GM12873 (cell line): ENCODE data around the gene CYTH2.

ENCODE experiments used
- TF ChIP-seq, protein P1 (sequence below): IDR thresholded peaks from 2 replicates; pipeline ENCODE4 v1.5.1; 2012; ENCODE audit warnings: low read depth, mild to moderate bottlenecking, moderate library complexity, low read length, control low read depth; ENCODE audit not compliant: insufficient read depth; ENCODE audit errors: missing control alignments

CYTH2 gene

DNA sequence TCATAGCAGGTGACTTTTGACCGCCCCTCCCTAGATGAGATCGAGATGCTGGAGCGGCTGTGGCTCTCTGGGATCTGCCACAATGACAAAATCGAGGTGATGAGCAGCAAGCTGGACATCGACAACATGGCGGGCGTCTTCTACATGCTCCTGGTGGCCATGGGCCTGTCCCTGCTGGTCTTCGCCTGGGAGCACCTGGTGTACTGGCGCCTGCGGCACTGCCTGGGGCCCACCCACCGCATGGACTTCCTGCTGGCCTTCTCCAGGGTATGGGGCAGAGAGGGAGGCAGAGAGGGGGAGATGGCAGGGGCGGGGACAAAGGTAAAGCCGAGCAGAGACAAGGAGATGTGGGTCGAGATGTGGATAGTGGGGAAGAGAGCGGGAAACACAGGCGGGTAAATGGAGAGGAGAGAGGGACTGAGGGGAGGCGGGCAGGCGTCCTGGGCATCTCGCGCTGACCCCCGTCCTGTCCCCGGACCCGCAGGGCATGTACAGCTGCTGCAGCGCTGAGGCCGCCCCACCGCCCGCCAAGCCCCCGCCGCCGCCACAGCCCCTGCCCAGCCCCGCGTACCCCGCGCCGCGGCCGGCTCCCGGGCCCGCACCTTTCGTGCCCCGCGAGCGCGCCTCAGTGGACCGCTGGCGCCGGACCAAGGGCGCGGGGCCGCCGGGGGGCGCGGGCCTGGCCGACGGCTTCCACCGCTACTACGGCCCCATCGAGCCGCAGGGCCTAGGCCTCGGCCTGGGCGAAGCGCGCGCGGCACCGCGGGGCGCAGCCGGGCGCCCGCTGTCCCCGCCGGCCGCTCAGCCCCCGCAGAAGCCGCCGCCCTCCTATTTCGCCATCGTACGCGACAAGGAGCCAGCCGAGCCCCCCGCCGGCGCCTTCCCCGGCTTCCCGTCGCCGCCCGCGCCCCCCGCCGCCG is 26.8 kb upstream of the CYTH2 start:
- TF ChIP-seq, protein P1, sequence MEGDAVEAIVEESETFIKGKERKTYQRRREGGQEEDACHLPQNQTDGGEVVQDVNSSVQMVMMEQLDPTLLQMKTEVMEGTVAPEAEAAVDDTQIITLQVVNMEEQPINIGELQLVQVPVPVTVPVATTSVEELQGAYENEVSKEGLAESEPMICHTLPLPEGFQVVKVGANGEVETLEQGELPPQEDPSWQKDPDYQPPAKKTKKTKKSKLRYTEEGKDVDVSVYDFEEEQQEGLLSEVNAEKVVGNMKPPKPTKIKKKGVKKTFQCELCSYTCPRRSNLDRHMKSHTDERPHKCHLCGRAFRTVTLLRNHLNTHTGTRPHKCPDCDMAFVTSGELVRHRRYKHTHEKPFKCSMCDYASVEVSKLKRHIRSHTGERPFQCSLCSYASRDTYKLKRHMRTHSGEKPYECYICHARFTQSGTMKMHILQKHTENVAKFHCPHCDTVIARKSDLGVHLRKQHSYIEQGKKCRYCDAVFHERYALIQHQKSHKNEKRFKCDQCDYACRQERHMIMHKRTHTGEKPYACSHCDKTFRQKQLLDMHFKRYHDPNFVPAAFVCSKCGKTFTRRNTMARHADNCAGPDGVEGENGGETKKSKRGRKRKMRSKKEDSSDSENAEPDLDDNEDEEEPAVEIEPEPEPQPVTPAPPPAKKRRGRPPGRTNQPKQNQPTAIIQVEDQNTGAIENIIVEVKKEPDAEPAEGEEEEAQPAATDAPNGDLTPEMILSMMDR, result no peak

DNA sequence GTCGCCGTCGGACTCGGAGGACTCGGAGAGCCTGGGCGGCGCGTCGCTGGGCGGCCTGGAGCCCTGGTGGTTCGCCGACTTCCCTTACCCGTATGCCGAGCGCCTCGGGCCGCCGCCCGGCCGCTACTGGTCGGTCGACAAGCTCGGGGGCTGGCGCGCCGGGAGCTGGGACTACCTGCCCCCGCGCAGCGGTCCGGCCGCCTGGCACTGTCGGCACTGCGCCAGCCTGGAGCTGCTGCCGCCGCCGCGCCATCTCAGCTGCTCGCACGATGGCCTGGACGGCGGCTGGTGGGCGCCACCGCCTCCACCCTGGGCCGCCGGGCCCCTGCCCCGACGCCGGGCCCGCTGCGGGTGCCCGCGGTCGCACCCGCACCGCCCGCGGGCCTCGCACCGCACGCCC is 25.9 kb upstream of the CYTH2 start:
- TF ChIP-seq, protein P1, result no peak

DNA sequence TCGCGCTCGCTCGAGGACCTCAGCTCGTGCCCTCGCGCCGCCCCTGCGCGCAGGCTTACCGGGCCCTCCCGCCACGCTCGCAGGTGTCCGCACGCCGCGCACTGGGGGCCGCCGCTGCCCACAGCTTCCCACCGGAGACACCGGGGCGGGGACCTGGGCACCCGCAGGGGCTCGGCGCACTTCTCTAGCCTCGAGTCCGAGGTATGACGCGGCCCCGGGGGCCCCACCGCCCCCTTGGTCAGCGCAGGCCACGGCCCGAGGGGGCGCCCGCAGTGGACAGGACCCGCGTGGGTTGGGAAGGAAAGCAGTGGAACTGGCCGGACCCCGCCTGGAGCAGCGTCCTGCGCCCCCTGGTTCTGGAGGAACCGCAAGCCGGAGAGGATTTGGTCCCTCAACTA is 25.4 kb upstream of the CYTH2 start:
- TF ChIP-seq, protein P1, result no peak

DNA sequence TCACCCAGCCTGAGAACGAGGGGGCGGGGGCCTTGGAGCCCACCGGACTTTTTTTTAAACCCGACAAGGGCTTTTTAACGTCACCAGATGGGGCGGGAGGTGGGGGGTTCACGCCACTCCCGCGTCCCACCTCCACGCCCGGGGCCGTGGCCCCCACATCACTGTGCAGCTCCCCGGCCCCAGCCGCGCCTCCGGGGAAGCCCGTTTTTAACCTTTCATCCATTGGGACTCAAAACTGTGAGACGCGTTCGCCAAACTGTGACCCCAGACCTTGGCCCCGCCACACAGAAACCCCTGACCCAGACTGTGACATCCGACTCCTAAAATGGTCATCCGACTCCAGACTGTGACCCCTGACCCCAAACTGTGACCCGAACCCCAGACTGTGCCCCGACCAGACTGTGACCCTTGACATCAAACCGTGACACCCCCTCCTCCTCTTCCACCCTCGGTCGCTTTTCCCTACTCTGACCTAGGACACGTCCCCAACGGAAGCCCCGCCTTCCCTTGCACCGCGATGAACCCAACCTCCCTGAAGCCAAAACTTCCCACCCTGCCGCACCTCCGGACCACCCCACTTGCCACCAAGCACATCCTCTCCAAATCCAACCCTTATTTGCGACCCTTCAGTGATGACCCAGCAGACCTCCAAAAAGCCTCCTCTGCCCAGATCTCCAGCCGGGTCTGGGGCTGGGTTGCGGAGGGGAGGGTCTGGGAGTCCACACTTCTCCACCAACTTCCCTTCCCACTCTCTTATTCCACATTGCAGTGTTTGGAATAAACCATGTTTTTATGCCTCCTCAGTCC is 24.8 kb upstream of the CYTH2 start:
- TF ChIP-seq, protein P1, result no peak

DNA sequence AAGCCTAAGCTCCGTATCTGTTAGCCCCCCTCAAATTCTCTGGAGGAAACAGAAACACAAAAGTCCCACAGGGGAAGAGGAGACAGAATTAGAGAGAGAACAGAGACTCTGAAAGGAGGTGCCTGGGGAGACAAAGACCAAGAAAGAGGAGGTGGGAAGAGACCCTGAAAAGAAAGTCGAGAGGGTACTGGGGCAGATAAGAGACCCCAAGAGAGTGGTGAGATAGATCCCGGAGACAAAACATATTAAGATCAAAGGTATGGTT is 24.3 kb upstream of the CYTH2 start:
- TF ChIP-seq, protein P1, result no peak

DNA sequence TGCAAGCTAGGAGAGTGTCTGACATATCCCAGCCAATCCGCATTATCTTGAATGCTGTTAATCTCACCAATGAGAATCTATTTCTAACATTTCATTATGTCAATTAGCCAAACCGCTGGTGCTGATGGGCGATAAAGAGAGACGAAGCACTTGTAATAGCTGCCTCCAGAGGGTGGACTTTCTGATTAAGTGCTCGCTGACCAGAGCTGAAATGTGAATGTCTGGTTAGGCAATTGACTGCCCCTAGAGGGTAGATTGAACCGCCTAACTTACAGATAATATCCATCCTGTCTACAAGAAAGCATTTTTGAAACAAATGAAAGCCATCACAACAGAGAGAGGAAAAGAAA is 23.9 kb upstream of the CYTH2 start:
- TF ChIP-seq, protein P1, result peak; percentile 44
